ENCODE measurements around the gene GABPA. TPM values are rescaled to one million over a fixed set of nuclear protein-coding genes. Genes with fewer than 3 reads are reported as not detected.

Gene GABPA
- total RNA-seq (2022; extraction: Qiagen RNA extraction) = 5.0 to 7.3 TPM (median 6.4 TPM) in 5 replicates

DNA sequence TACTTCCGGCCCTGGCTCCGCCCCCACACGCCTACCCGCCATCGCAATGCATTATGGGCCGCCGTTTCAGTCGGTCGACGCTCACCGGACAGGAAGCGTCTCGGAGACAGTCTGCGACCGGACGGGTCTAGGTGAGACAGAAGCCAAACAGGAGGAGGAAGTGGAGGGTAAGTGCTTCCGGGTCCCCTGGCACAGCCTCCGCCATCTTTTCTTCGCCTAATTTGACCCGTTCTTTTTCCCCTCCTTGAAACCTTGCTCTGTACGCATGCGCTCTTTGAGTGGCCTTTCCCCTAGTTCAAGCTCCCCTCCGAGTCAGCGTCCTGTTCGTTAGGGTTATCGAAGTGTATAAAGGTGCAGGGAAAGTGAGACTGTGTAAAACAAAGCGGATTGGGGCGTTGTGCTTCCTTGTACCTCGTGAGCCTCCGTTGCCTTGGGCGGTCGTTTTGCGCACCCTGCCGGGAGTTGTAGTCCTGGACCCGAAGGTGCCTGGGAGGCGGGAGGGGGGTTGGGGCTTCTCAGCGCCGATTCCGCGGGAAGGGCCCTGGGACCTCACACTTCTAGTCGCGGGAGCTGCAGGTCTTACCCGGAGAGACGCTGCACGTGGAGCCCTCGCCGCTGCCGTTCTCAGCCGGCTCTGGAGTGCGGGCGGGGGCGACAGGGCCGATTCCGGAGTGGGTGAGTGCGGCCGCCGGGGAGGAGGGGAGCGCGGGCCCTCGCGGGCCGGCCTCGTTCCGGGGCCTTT, at the start of gene GABPA, which contains the start of gene ATP5PF:
TSS of gene GABPA (plus strand) at position 69 of the 742 bp plus-strand sequence. CDS start 6,627 bp downstream, outside the sequence.
TSS of gene ATP5PF (minus strand) at position 1 of the 742 bp plus-strand sequence. CDS start 5,110 bp downstream, outside the sequence.

Other genes starting within 250 kb of the GABPA start
- 32.7 to 40.5 TPM (median 34.9 TPM) in 5 replicates for gene MRPL39, start 127.5 kb upstream of the GABPA start, total RNA-seq (2022; extraction: Qiagen RNA extraction)
- not detected in 5 replicates for gene JAM2, start 95.7 kb upstream of the GABPA start, total RNA-seq (2022; extraction: Qiagen RNA extraction)
- gene ATP5PF, start 68 bp upstream of the GABPA start, total RNA-seq (2022; extraction: Qiagen RNA extraction) = 208 to 252 TPM (median 213 TPM) in 5 replicates

Data from A549 treated with Mapracorat at 1 μM for 4 hours (cell line).